K562 (cell line): Measurements from ENCODE around the gene HELZ. TPM values are rescaled to one million over a fixed set of nuclear protein-coding genes. Genes with fewer than 3 reads are reported as not detected.

Experiments
- ARID1B ChIP-seq: fragments of 450-650 bp; IDR thresholded peaks from 2 replicates; pipeline ENCODE4 v1.6.1; 2016; ENCODE audit warnings: antibody characterized with exemption, mild to moderate bottlenecking, inconsistent platforms
- E2F3 ChIP-seq: fragments of 250-450 bp; sonication (Bioruptor Pico); IDR thresholded peaks from 2 replicates; pipeline ENCODE4 v1.4.0; 2020; ENCODE audit warnings: mild to moderate bottlenecking
- MAZ ChIP-seq, 2 experiments: fragments of 450-650 bp in 1 of 2; sonication (generic) in 1 of 2; formaldehyde crosslinking; IDR thresholded peaks in 1 of 2; conservative IDR thresholded peaks in 1 of 2; 2 replicates each; pipeline versions ENCODE4 v1.4.0 to v1.5.0; 2020; ENCODE audit warnings: mild to moderate bottlenecking in 1 of 2, missing genetic modification reagents in 1 of 2
- POLR2G ChIP-seq: fragments of 200-400 bp; formaldehyde crosslinking; IDR thresholded peaks from 2 replicates; pipeline ENCODE4 v1.6.1; 2017; ENCODE audit warnings: low read depth, mild to moderate bottlenecking, antibody characterized with exemption, low read length, moderate library complexity
- TEAD4 ChIP-seq, 2 experiments: sonication (generic) in 1 of 2; formaldehyde crosslinking in 1 of 2; IDR thresholded peaks; 2 replicates each; pipeline versions ENCODE4 v1.6.1 to v1.8.0; 2012 to 2022; ENCODE audit warnings: borderline replicate concordance in 1 of 2, inconsistent platforms in 1 of 2, low read length in 1 of 2, mild to moderate bottlenecking in 1 of 2, missing genetic modification reagents in 1 of 2
- ZNF239 ChIP-seq: fragments of 250-450 bp; sonication (Bioruptor Pico); IDR thresholded peaks from 2 replicates; pipeline ENCODE4 v1.4.0; 2020; ENCODE audit warnings: mild to moderate bottlenecking
- polyA plus RNA-seq, 8 experiments: library from polyadenylated mRNA; depleted of rRNA in 4 of 8; stranded (reverse) in 5 of 8; unstranded in 3 of 8; fragments of >200 nt; fragmentation: Nextera tagmentation in 2 of 8; fragmentation: Illumina TruSeq in 1 of 8; extraction: Ambion mirVana in 2 of 8; extraction: Trizol in 1 of 8; gene quantifications; 2 replicates each; pipeline versions ENCODE4 v1.2.1 to v1.2.3, GENCODE V29; 2011 to 2014; ENCODE audit warnings: inconsistent platforms in 1 of 8, missing spikeins in 1 of 8
- total RNA-seq, 7 experiments: library from RNA; depleted of rRNA in 6 of 7; stranded (reverse); fragments of >200 nt in 6 of 7; fragmentation: Illumina TruSeq in 2 of 7; extraction: Trizol in 2 of 7; gene quantifications; 2 replicates each; pipeline versions ENCODE4 v1.2.1 to v1.2.3, GENCODE V29; 2011 to 2021; ENCODE audit warnings: low replicate concordance in 1 of 7
- TF ChIP-seq, protein P1 (sequence below), 3 experiments: fragments of 200-800 bp in 1 of 3; fragments of 250-450 bp in 1 of 3; fragments of 450-650 bp in 1 of 3; sonication (Bioruptor Pico) in 1 of 3; sonication (Bioruptor generic) in 1 of 3; formaldehyde crosslinking in 1 of 3; IDR thresholded peaks; 2 replicates each; pipeline versions ENCODE4 v1.6.1 to v1.8.0; 2016 to 2022; ENCODE audit warnings: mild to moderate bottlenecking in 2 of 3, missing genetic modification characterization in 2 of 3, missing compliant biosample characterization in 1 of 3, moderate library complexity in 1 of 3
- TF ChIP-seq, protein P2 (sequence below), 2 experiments: fragments of 450-650 bp in 1 of 2; IDR thresholded peaks; 2 replicates each; pipeline ENCODE4 v1.6.1; 2011 to 2017; ENCODE audit warnings: low read depth in 2 of 2, antibody characterized with exemption in 1 of 2, borderline replicate concordance in 1 of 2, low read length in 1 of 2, mild to moderate bottlenecking in 1 of 2, mixed read lengths in 1 of 2; ENCODE audit not compliant: control insufficient read depth in 1 of 2

Gene HELZ
- total and polyA plus RNA-seq, 9 of the 15 experiments (the other 6 are each of a cell fraction or from before 2014, with no cell fraction given) = 5.2 to 39.8 (median 17.3) TPM

GRCh38 chr17:67245694-67246402, 852 bp upstream of the HELZ start (continued):
- TF ChIP-seq, protein P1, sequence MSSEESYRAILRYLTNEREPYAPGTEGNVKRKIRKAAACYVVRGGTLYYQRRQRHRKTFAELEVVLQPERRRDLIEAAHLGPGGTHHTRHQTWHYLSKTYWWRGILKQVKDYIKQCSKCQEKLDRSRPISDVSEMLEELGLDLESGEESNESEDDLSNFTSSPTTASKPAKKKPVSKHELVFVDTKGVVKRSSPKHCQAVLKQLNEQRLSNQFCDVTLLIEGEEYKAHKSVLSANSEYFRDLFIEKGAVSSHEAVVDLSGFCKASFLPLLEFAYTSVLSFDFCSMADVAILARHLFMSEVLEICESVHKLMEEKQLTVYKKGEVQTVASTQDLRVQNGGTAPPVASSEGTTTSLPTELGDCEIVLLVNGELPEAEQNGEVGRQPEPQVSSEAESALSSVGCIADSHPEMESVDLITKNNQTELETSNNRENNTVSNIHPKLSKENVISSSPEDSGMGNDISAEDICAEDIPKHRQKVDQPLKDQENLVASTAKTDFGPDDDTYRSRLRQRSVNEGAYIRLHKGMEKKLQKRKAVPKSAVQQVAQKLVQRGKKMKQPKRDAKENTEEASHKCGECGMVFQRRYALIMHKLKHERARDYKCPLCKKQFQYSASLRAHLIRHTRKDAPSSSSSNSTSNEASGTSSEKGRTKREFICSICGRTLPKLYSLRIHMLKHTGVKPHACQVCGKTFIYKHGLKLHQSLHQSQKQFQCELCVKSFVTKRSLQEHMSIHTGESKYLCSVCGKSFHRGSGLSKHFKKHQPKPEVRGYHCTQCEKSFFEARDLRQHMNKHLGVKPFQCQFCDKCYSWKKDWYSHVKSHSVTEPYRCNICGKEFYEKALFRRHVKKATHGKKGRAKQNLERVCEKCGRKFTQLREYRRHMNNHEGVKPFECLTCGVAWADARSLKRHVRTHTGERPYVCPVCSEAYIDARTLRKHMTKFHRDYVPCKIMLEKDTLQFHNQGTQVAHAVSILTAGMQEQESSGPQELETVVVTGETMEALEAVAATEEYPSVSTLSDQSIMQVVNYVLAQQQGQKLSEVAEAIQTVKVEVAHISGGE (CRISPR knock-in tag; IDR thresholded peaks at IDR 0.05) = peak in 1 of 3 experiments; percentile 74; a peak in 1 of 6 replicates
- TF ChIP-seq, protein P2, sequence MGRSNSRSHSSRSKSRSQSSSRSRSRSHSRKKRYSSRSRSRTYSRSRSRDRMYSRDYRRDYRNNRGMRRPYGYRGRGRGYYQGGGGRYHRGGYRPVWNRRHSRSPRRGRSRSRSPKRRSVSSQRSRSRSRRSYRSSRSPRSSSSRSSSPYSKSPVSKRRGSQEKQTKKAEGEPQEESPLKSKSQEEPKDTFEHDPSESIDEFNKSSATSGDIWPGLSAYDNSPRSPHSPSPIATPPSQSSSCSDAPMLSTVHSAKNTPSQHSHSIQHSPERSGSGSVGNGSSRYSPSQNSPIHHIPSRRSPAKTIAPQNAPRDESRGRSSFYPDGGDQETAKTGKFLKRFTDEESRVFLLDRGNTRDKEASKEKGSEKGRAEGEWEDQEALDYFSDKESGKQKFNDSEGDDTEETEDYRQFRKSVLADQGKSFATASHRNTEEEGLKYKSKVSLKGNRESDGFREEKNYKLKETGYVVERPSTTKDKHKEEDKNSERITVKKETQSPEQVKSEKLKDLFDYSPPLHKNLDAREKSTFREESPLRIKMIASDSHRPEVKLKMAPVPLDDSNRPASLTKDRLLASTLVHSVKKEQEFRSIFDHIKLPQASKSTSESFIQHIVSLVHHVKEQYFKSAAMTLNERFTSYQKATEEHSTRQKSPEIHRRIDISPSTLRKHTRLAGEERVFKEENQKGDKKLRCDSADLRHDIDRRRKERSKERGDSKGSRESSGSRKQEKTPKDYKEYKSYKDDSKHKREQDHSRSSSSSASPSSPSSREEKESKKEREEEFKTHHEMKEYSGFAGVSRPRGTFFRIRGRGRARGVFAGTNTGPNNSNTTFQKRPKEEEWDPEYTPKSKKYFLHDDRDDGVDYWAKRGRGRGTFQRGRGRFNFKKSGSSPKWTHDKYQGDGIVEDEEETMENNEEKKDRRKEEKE (IDR thresholded peaks at IDR 0.05; ENCODE audit: borderline replicate concordance in 1 of 2, control insufficient read depth in 1 of 2, low read depth in 2 of 2, low read length in 1 of 2) = no peak
- TF ChIP-seq TEAD4 (IDR thresholded peaks at IDR 0.05; ENCODE audit: low read length) = peak; percentile 42
- TF ChIP-seq TEAD4 (CRISPR knock-in tag; IDR thresholded peaks at IDR 0.05; ENCODE audit: borderline replicate concordance) = no peak
- no peak for TF ChIP-seq E2F3 (CRISPR knock-in tag)
- TF ChIP-seq ARID1B = no peak
- peak; percentile 25 to 71; a peak in 2 of 4 replicates for TF ChIP-seq MAZ (CRISPR knock-in tag; conservative IDR thresholded peaks at IDR 0.05 in 1 of 2, IDR thresholded peaks at IDR 0.05 in 1 of 2)
- no peak for TF ChIP-seq ZNF239 (CRISPR knock-in tag)
- peak; percentile 52; the same call in 1 of the 2 replicates for TF ChIP-seq POLR2G
